ENCODE results near the gene RPS6KA2.

RPS6KA2 gene

GRCh38 chr6:166558156-166559005 is 68.7 kb downstream of the RPS6KA2 start:
- peak overlapping the region; percentile 12; the same call in 1 of the 2 replicates for H3K27ac ChIP-seq
- no peak for TF ChIP-seq ZFX (IDR thresholded peaks at IDR 0.05)
- TF ChIP-seq CTCF (conservative IDR thresholded peaks at IDR 0.05): no peak

GRCh38 chr6:166556863-166557322 is 70.2 kb downstream of the RPS6KA2 start:
- H3K27ac ChIP-seq: peak overlapping the region; percentile 87
- TF ChIP-seq ZFX (IDR thresholded peaks at IDR 0.05) (no peak), CTCF (conservative IDR thresholded peaks at IDR 0.05) (no peak)

- TF ChIP-seq CTCF (conservative IDR thresholded peaks at IDR 0.05) (no peak), ZFX (IDR thresholded peaks at IDR 0.05) (no peak)
- H3K27ac ChIP-seq: peak overlapping the region; percentile 87
Measured at GRCh38 chr6:166556336-166556735, 70.7 kb downstream of the RPS6KA2 start.

- peak overlapping the region; percentile 87; the same call in 1 of the 2 replicates for H3K27ac ChIP-seq
- TF ChIP-seq ZFX (IDR thresholded peaks at IDR 0.05) (no peak), CTCF (conservative IDR thresholded peaks at IDR 0.05) (no peak)
Measured at GRCh38 chr6:166555086-166555485, 72.0 kb downstream of the RPS6KA2 start.

GRCh38 chr6:166554316-166554715 is 72.7 kb downstream of the RPS6KA2 start:
- TF ChIP-seq CTCF (conservative IDR thresholded peaks at IDR 0.05): no peak
- no peak for TF ChIP-seq ZFX (IDR thresholded peaks at IDR 0.05)
- H3K27ac ChIP-seq: no peak overlapping the region

- TF ChIP-seq ZFX (IDR thresholded peaks at IDR 0.05): no peak
- no peak for TF ChIP-seq CTCF (conservative IDR thresholded peaks at IDR 0.05)
- no peak overlapping the region for H3K27ac ChIP-seq
Measured at GRCh38 chr6:166553563-166554271, 73.3 kb downstream of the RPS6KA2 start.

- no peak overlapping the region for H3K27ac ChIP-seq
- no peak for TF ChIP-seq ZFX (IDR thresholded peaks at IDR 0.05)
- TF ChIP-seq CTCF (conservative IDR thresholded peaks at IDR 0.05): no peak
Measured at GRCh38 chr6:166552600-166552999, 74.5 kb downstream of the RPS6KA2 start.

Data from C4-2B (cell line).